K562 (cell line): Measurements from ENCODE around the gene NUCB2.

Experiments
- MXI1 ChIP-seq: IDR thresholded peaks from 2 replicates; pipeline ENCODE4 v1.6.1; 2011; ENCODE audit warnings: low read depth, mild to moderate bottlenecking, improper control_type of control experiment, low read length
- POLR2H ChIP-seq: IDR thresholded peaks from 2 replicates; pipeline ENCODE4 v1.6.1; 2016; ENCODE audit warnings: missing genetic modification characterization, low read depth, mild to moderate bottlenecking, control low read depth, missing compliant biosample characterization, moderate library complexity
- POU5F1 ChIP-seq: fragments of 150-350 bp; IDR thresholded peaks from 2 replicates; pipeline ENCODE4 v1.6.1; 2014; ENCODE audit warnings: borderline replicate concordance, low read length, low read depth, mild to moderate bottlenecking; ENCODE audit not compliant: partially characterized antibody
- SMC3 ChIP-seq: conservative IDR thresholded peaks from 2 replicates; pipeline ENCODE4 v1.6.1; 2011; ENCODE audit warnings: low read depth, low read length, improper control_type of control experiment; ENCODE audit not compliant: insufficient read depth
- STAT5B ChIP-seq: fragments of 250-450 bp; sonication (Bioruptor Pico); IDR thresholded peaks from 2 replicates; pipeline ENCODE4 v1.8.0; 2021; ENCODE audit warnings: mild to moderate bottlenecking, inconsistent platforms
- TEAD2 ChIP-seq: fragments of 450-650 bp; IDR thresholded peaks from 2 replicates; pipeline ENCODE4 v1.6.1; 2016; ENCODE audit warnings: missing genetic modification characterization, control low read depth, missing compliant biosample characterization
- YY1 ChIP-seq, 3 experiments: IDR thresholded peaks; 2 replicates each; pipeline ENCODE4 v1.6.1; 2011; ENCODE audit warnings: low read length in 2 of 3, mild to moderate bottlenecking in 2 of 3, moderate library complexity in 2 of 3, borderline replicate concordance in 1 of 3, control low read depth in 1 of 3, low read depth in 1 of 3; ENCODE audit not compliant: insufficient read depth in 3 of 3, insufficient replicate concordance in 2 of 3, control insufficient read depth in 1 of 3, insufficient read length in 1 of 3; ENCODE audit errors: extremely low read depth in 1 of 3
- ZNF511 ChIP-seq: sonication (generic); formaldehyde crosslinking; IDR thresholded peaks from 2 replicates; pipeline ENCODE4 v1.8.0; 2022; ENCODE audit warnings: mild to moderate bottlenecking, missing genetic modification reagents

GRCh38 chr11:17343257-17343656 lies 66.7 kb downstream of the NUCB2 start:
- TF ChIP-seq STAT5B (CRISPR knock-in tag) (no peak), POLR2H (no peak), MXI1 (no peak), YY1 (IDR thresholded peaks at IDR 0.05; ENCODE audit: borderline replicate concordance in 1 of 3, control insufficient read depth in 1 of 3, extremely low read depth in 1 of 3, insufficient read depth in 3 of 3, insufficient read length in 1 of 3, insufficient replicate concordance in 2 of 3, low read depth in 1 of 3, low read length in 2 of 3) (no peak), ZNF511 (no peak), TEAD2 (tag) (no peak), SMC3 (no peak), POU5F1 (no peak)
